Measurements from ENCODE around the gene BTNL9.

- TF ChIP-seq CTCF (conservative IDR thresholded peaks at IDR 0.05; ENCODE audit: low read length) (no peak), EZH2phosphoT487 (IDR thresholded peaks at IDR 0.05; ENCODE audit: borderline replicate concordance, low read depth, low read length) (no peak)
These were observed 19.4 kb upstream of the BTNL9 start for GRCh38 chr5:181020688-181021087.

Measured in OCI-LY7 (cell line).